HG03060 (cell line): ENCODE measurements around the gene SMCO1.
"Not testable (repeated sequence)": the region's sequence is repeated elsewhere in the genome, so short reads cannot be mapped to it uniquely, and the experiment has no call there.

Experiments
- ATAC-seq: cut with Tn5 transposase; IDR thresholded peaks from one replicate; pipeline ENCODE4 v1.9.1; 2021; ENCODE audit warnings: low read depth, moderate number of reproducible peaks; ENCODE audit not compliant: unreplicated experiment

The SMCO1 gene

GRCh38 chr3:196514913-196515621 is at the start of gene SMCO1:
Gene SMCO1, minus strand, starts transcription at chr3:196515346. Its CDS starts 137 bp downstream, at chr3:196515209.
- no peak for ATAC-seq

- ATAC-seq, result no peak
Observed at GRCh38 chr3:196563721-196564225, 48.6 kb upstream of the SMCO1 start.

GRCh38 chr3:196559826-196560225 is 44.7 kb upstream of the SMCO1 start:
- no peak for ATAC-seq

- ATAC-seq, result no peak
Observed at GRCh38 chr3:196558476-196558875, 43.3 kb upstream of the SMCO1 start.

- ATAC-seq, result no peak
Observed at GRCh38 chr3:196557236-196557635, 42.1 kb upstream of the SMCO1 start.

- no peak for ATAC-seq
Observed at GRCh38 chr3:196555295-196555694, 40.1 kb upstream of the SMCO1 start.

GRCh38 chr3:196554205-196554604 is 39.1 kb upstream of the SMCO1 start:
- ATAC-seq, result no peak

- no peak for ATAC-seq
Observed at GRCh38 chr3:196553551-196553950, 38.4 kb upstream of the SMCO1 start.

GRCh38 chr3:196552253-196552652 is 37.1 kb upstream of the SMCO1 start:
- no peak for ATAC-seq

GRCh38 chr3:196550172-196550571 is 35.0 kb upstream of the SMCO1 start:
- not testable (repeated sequence) for ATAC-seq

- ATAC-seq, result not testable (repeated sequence)
Observed at GRCh38 chr3:196549312-196549711, 34.2 kb upstream of the SMCO1 start.

GRCh38 chr3:196547067-196547466 is 31.9 kb upstream of the SMCO1 start:
- no peak for ATAC-seq

- ATAC-seq, result no peak
Observed at GRCh38 chr3:196546537-196546936, 31.4 kb upstream of the SMCO1 start.

GRCh38 chr3:196544491-196544992 is 29.4 kb upstream of the SMCO1 start:
- no peak for ATAC-seq

- no peak for ATAC-seq
Observed at GRCh38 chr3:196541684-196542445, 26.7 kb upstream of the SMCO1 start.

- ATAC-seq, result no peak
Observed at GRCh38 chr3:196537319-196537984, 22.3 kb upstream of the SMCO1 start.

GRCh38 chr3:196533260-196533681 is 18.1 kb upstream of the SMCO1 start:
- ATAC-seq, result no peak

GRCh38 chr3:196531418-196531817 is 16.3 kb upstream of the SMCO1 start:
- ATAC-seq, result no peak

GRCh38 chr3:196528639-196529233 is 13.6 kb upstream of the SMCO1 start:
- no peak for ATAC-seq

GRCh38 chr3:196525141-196525540 is 10.0 kb upstream of the SMCO1 start:
- no peak for ATAC-seq

GRCh38 chr3:196524527-196524926 is 9.4 kb upstream of the SMCO1 start:
- no peak for ATAC-seq
